Pulmonary artery endothelial cell (primary cell): ENCODE data around the gene CFAP99. TPM values are rescaled to one million over a fixed set of nuclear protein-coding genes. Genes with fewer than 3 reads are reported as not detected.
"Not testable (repeated sequence)": the region's sequence is repeated elsewhere in the genome, so short reads cannot be mapped to it uniquely, and the experiment has no call there.

Experiments used
- DNase-seq: peaks from one replicate; pipeline ENCODE4 v3.0.0-alpha.2; 2011; ENCODE audit warnings: low read depth, low spot score
- total RNA-seq: library from RNA; depleted of rRNA; stranded (reverse); fragments of >200 nt; gene quantifications from 2 replicates; pipeline ENCODE4 v1.2.3, GENCODE V29; 2014

Gene CFAP99
- total RNA-seq, 1 donor from 2014 or later = not detected

DNA sequence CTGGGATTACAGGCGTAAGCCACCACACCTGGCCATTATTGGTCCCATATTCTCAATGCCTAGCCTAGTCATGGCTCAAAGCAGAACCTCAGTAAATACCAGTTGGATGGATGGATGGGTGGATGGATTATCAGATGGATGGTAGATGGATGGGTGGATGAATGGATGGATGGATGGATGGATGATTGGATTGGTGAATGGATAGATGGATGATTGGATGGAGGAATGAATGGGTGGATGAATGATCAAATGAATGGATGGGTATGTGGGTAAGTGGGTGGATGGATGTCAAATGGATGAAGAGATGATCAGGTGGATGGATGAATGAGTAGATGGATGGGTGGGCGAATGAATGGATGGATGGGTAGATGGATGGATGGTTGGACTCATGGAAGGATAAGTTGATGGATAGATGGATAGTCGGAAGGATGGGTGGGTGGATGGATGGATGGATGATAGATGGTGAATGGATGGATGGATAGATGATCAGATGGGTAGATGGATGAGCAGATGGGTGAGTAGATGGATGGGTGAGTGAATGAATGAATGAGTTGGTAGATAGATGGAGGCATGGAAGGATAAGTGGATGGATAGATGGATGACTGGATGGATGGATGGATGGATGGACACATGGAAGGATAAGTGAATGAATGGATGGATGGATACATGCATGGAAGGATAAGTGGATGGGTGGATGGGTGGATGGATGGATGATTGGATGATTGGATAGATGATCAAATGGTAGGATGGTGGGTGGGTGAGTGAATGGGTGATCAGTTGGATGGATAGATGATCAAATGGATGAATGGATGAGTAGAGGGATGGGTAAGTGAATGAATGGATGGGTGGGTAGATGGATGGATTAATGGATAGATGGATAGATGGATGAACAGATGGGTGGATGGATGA is 28.2 kb downstream of the CFAP99 start:
- no peak for DNase-seq

DNA sequence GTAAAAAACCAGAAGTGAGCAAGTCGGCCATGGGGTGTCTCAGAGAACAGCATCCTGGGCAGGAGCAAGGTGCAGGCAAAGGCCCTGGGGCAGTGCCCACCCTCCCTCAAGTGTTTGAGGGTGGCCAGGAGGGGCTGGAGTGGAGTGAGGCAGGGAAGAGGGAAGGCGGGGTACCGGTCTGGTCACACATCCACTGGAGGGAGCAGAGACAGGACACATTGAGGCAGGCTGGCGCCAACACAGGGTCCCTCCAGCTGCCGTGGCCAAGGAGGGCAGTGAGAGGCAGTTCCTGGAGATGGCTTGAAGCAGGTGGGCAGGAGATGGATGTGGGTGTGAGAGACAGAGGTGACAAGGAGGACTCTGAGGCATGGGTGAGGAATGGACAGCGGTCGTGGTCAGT is 29.8 kb downstream of the CFAP99 start:
- no peak for DNase-seq

DNA sequence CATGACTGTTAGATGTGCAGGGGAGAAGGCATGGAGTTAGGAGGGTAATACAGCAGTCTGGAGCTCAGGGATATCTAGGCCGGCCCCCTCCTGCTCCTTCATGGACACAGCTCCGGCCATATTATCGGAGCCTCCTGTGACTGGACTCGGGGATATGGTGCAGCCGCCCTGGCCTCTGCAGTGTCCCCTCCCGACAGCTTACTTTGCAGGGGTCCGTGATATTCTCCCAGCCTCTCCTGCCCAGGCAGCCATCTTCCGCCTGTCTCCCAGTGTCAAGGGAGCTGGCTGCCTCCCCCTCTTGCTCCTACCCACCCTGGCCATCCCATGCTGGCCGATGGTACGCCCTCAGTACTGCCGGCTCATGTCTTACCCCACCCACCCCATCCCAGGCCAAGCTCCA is 30.3 kb downstream of the CFAP99 start:
- DNase-seq = no peak

DNA sequence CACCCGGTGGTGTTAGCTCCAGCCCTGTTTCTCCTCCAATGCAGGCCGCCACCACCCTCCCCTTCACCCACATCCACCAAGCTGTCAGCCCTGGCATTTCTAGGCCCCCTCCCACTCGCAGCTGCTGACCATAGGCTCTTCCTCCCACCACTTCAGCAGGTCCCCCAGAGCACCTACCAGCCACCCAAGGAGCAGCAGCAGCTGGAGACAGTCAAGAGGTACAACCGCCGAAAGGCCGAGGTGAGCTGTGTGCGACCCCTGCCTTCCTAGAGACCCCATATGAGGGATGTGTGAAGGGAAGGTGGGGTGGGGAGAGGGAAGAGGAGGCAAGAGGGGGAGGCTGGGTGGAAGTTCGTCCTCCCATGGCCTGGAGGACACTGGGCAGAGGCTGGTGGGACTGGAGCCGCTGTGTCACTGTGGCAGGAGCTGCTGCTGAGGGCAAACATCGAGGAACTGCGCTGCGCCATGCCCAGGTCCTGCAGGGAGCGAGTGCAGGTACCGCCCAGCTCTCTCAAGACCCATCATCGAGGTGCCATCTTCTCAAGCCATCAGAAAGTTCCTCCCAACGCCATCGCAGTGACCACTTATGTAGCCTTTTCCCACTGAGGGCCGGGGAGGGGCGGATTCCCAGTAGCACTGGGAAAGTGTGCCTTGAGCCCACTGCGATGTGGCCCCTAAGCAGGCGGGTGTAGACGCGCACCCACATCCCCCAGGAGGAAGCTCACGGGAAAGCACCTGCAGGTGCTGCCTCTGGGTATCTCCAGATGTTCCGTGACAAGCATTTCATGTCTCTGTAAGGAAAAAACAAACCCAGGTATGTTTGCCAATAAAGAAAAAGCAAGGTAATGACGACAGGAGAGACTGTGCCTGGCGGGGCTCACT is 31.0 kb downstream of the CFAP99 start:
- no peak for DNase-seq

DNA sequence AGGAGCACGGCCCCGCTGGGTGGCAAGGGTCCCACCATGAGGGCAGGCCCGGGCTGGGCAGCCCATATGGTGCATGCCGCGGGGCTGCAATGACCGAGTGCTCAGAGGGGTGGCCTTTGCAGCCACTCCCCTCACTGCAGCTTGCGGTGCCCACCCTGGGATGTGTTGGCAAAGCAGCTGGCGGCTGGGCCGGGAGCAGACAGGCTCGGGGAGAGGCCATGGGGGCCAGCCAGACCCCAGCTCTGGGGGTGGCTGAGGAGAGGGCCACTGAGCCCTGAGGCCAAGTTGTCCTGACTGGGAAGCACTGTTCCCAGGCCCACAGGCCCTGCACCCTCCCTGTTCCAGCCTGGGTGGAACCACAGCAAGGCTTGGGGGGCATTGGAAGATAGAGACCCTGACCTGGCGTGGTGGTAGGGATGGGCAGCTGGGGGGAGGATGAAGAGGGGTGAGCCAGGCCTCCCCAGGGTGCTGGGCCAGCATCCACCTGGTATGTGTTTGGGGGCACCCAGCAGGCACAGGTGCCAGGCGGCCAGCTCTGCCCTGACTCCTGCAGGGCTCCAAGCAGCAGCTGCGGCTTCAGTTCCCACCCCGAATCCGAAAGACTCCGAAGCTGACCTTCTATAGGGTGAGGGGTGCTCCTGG is 31.8 kb downstream of the CFAP99 start:
- no peak for DNase-seq

DNA sequence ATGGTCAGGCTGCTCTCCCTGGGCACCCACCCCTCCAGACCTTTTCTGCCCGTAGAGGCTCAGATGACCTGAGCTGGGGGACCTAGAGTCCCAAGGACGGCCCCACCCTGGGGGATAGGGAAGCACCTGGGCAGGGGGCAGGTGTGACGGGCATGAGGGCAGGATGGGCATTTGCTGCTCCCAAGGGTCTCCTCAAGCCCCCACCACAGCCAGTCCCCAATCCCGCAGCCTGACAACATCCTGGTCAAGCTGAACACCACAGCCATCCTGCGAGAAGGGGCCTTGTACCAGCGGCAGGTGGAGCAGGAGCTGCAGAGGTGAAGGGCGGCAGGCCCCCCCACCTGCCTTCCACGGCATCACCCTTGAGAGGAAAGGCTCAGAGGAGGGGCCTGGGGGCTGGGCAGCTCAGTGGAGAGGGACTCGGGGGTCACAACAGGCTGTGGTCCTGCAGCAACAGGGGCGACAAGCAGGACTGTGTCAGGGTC is 32.3 kb downstream of the CFAP99 start:
- DNase-seq = no peak

DNA sequence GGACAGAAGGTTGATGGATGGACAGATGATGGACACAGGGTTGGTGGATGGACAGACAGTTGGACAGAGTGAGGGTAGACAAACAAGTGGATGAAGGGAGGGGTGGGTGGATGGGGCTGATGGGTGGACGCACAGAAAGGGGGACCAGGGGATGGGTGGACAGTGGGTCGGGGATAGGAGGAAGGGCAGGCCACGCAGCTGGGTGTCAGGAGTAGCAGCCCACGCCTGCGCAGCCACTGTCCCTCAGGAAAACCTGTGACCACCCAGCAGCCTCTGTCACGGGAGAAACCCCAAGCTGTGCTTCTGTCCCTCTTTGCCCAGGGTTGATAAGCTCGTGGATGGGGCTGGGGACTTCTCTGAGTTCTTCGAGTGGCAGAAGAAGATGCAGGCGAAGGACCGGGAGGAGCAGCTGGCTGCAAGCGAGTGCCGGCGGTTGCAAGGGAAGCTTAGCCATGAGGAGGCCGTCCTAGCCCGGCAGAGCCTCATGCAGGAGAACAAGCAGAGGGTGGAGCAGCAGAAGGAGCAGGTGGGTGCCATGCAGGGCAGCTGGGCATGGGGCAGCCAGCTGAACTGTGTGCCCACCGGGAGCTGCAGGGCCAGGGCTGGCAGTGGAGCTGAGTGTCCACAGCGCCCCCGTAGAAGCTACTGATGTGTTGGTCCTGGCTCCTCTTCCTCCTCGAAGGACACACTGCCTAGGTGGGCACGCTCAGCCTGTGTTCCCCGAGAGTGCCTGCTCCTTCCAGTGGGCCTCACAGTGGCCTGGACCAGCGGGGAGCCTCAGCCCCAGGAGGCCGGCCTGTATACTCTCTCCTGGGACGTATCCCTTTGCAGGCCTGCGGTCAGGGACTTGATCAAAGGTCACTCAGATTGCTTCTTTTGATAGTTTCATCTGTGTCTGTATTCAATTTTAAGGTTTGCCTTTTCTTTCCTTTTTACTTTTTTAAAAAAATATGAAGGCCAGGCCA is 33.3 kb downstream of the CFAP99 start:
- no peak for DNase-seq

DNA sequence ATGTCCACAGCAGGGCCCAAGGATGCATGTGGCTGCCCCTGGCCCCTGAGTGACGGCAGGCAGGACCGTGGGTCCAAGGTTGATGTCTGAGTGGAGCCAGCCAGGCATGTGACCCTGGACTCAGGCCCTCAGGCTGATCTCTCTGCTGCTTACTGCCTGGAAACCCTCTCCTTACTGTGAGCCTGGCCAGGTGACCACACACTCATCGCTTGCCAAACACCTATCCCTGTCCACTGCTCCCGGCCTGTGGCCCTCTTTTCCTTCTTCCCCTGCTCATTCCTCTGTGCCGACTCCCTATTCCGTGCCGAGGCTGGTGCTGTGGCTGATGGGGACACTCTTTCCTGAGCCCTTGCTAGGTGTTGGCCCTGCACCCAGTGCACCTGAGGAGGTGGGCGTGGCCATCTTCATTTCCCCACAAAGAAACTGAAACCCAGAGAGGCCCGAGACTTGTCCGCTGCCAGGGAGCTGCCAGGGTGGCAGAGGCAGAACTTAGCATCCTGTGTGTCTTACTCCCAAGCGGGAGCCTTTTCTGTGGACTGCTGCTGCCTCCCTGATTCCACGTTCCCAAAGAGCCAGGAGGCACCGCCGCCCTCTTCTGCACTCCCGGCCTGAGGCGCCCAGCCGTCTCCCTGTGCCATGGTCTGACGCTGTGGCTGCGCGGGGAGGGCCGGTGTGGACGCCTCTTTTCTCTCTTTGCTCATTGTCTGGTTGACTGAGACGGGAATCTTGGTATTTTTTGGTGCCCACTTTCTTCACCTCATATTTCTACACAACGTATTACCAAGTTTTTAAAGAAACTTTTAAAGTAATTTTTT is 38.9 kb downstream of the CFAP99 start:
- no peak for DNase-seq

DNA sequence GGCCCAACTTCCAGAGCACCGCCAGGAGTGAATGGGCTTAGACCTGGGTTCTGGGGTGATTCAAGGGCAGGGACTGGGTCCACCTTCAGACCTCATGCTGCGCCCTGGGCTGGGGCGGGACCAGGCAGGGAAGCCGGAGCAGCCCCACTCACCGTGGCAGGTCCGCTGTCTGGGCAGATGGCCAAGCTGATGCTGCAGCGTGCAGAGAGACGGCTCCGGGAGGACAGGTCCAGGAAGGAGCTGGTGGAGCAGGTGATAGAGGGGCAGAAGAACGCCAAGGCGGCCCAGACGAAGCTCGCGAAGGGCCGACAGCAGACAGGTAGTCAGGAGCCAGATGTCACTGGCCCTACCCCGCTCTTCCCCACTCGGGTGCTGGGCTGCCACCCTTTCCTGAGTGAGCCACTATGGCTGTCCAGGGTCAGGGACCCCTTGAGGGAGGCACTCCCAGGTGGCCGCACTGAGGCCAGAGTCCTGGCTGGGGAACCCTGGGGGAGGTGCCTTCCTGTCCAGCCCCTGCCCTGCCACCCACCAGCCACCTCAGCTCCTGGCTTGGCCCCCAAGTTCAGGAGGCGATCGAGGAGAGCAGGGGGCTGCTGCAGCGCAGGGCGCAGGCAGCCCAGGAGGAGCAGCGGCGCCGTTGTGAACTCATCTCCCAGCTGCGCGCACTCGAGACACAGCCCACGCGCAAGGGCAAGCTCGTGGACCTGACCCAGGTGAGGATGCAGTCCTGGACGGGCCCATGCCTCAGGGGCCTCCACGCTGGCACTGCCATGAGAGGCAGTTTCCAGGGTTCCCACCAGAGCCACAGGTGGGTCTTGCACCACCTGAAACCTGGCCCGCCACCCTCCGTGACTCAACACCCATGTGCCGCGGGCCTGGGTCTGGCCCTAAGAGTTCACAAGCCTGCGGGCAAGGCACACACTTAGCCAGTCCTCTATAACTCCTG is 40.1 kb downstream of the CFAP99 start:
- DNase-seq = no peak

DNA sequence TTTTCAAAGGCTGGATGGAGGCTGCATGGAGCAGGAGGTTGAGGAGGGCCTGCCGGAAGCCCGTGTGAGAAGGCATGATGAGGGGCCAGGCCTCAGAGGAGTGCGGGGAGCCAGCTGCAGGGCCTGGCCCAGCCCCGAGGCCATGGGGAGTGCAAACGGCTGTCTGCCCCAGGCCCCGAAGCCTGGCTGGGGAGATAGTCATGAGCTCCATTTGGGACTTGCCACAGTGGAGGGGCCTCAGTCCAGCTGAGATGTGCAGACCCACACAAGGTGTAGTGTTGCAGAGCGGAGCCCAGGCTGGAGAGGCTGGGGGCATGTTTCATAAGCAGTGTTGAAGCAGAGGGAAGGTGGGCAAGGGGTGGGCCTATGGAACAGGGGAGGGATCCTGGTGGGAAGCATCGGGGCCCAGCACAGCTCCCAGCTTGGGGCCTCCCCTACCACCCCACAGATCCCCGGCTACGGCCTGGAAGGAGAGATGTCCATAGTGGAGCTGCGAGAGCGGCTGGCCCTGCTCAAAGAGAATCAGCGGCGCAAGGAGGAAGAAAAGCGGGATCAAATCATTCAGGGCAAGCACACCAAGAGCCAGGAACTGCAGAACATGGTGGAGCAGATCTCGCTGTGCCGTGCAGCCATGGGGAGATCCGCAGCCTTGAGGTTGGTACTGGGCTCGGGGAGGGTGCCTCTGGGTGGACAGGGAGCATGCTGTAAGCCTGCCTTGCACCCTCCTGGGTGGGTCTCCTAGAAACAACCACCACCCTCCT is 41.0 kb downstream of the CFAP99 start:
- DNase-seq = no peak

DNA sequence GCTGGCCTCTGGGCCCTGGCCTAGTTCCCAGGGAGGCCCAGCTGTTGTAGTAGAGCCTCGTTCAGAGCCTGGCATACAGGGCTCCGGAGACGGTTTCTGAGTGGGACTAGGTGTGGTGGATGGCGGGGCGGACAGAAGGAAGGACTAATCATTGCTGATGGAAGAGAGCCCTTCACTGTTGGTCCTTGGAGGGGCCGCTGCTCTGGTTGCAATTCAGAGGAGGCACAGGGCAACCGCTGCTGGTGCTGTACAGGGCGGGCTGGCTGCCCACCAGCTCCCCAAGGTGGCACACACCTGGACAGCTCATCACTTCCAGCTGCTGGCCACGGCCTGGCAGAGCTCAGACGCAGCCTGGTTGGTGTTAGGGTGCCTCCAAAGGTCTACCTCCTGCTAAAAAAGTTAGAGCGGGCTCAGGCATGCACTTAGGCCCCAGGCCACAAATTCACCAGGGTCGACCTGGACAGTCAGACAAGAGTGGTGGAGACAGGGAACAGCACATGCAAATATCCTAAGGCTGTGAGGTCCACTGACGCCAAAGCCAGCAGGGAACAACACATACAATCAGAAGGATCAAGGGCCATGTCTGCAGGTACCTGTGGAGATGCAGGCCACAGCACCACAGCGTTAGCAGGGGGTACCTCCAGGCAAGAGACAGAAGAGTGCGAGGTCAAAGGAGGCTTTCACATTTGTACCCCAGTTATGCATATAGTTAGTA is 42.6 kb downstream of the CFAP99 start:
- DNase-seq = no peak

DNA sequence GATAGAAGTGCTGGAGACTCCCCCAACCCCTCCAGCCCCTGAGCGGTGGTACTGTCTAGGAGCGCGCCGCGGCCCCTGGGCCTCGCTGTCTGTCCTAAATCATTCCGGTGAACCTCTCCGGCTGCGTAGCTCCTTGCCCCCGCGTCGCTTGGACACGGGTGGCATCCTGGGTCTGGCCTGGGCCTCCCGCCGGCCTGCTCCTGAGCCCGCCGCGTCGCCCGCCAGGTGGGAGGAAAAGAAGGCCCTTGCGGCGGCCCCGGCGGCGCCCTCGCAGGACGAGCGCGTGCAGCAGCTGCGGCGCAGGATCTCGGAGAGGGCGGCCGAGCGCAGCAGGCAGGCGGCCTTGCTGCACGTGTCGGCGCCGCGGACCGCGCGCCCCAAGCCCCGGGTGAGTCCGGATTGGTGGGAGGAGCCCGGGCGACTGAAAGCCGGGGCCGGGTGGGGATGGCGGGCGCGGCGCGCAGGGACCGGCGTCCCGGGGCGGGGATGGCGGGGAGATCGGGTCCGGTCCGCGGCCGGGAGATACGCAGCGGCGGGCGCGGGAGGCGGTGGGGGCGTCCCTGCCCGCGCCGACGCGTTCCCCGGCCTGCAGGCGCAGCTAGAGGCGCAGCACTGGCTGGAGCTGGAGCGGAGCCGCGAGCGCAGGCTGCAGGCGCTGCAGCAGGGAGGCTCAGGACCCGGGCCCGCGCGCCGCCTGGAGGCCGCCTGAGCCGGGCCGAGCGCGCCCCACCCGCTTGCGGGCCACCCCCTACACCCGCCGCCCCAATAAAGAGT is 43.6 kb downstream of the CFAP99 start:
- DNase-seq = peak; percentile 37

DNA sequence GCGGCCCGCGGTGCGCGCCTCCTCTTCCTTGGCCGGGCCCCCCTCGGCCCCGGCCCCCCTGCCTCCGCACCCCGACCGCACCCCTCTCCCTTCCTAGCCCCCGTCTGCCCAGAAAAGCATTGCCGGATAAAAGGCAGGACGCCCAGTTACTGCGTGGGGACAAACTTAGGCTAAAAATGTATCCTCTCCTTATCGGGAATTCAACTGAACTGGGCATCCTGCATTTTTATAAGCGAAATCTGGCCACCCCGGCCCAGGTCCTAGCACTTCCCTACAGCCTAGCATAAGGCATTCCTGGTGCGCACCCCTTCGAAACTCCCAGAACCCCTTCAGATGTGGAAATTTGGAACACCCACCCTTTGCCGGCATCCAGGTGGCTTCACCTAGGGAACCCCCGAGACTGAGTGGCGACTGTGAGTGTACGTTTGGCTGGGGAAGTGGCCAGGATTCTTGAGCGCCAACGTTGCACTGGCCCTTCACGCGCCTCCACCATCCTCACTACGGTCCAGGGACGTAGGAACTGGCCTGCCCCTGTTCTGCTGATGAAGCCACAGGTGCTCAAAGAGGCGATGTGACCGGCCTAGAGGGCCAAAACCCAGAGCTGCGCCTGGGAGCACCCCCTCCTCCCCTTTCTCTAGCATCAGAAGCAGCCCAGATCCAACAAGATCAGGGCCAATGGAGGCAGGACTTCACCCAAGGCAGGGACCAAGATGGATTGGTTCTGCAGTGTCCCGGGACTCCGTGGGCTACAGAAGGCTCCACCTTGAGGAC is 44.4 kb downstream of the CFAP99 start:
- DNase-seq = no peak

DNA sequence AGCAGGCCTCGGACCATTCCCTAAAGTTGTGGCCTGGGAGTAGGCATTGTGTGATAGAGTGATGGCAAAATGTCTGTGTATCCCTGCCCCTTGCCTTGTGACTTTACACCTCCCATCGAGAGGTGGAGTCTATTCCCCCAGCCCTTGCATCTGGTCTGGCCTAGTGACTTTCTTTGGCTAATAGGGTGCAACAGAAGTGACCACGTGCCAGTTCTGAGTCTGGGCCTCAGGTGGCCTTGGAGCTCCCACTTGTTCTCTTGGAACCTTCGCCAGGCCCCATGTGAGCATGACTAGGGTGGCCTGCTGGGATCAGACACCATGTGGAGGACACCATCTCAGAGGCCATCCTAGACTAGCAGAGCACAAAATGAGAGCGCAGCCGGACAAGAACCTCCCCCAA is 46.3 kb downstream of the CFAP99 start:
- no peak for DNase-seq

DNA sequence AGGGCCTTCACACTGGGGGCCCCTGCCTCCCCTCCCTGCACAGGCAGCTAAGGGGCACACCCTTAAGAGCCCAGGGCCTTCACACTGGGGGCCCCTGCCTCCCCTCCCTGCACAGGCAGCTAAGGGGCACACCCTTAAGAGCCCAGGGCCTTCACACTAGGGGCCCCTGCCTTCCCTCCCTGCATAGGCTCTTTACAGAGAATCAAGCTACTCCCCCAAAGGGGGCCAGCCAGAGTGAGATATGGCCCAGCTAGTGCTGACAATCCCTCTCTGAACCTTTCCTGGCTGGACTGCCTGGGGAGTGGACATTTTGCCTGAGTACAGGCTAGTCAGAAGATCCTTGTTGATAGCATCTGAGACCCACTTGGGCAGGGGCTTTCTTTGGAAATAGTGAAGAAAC is 46.8 kb downstream of the CFAP99 start:
- DNase-seq = not testable (repeated sequence)
